NCI-H1092 treated with DMSO at 0.1 percent for 48 hours (cell line): Measurements from ENCODE around the gene ZNF385D.

Experiments used
- DNase-seq: peaks from one replicate; lab custom pipeline; 2025; lab: John Stamatoyannopoulos, UW

The ZNF385D gene

GRCh38 chr3:21750080-21750696 lies 822 bp downstream of the ZNF385D start:
- no peak for DNase-seq

- no peak for DNase-seq
Measured at GRCh38 chr3:21747966-21748555, 2.9 kb downstream of the ZNF385D start.

DNA sequence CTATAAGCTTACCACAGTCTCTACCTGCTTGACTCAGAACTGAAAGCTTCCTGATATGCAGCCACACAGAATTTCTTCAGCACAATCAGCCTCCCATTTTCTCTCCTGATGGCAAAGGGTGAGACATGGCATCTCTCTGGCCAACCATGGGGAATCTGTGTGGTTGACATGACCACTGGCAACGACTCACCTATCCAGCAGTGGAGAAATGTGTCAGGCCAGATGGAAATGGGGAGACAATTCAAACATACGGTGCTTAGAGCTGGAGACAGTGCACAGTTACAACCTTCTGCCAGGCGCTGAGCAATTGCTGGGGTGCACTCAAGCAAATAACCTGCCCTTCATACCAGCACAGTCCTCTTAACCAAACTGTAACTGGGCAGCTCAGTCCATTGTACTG lies 3.6 kb downstream of the ZNF385D start:
- DNase-seq: no peak

DNA sequence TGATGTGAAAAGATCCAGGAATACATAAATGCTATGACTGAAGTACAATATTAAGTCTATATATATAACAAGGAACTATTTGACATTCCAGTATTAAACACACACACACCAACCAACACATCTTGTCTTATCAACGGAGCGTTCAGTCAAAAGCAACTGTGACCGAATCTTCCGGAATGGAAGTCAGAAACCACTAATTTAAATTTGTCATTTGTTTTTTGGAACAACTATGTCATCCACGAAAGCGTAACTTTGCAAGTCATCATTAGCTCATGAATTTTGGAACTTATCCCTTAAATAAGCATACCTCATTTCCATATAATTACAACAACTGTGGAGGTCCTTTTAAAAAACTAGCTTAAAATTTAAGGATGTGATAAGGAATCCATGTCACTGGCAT lies 5.0 kb downstream of the ZNF385D start:
- DNase-seq: no peak

DNA sequence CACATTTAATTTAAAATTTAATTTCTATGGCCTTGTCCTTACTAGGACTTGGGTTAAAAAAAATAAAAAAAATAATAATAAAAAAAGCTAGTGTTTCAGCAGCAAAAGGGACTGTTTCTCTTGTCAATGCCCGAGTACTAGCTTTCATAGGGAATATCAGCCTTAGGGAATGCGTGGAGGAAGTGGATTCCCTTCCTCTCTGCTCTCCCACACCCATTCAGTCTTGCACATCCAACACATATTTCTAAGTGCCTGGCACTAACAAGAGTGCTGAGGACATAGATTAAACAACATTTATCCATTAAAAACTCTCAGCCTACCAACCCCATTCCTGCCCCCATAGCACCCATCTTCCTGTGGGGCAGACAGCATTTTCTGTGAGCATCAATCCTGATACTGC lies 6.2 kb downstream of the ZNF385D start:
- no peak for DNase-seq

- DNase-seq: no peak
Measured at GRCh38 chr3:21738935-21739702, 11.9 kb downstream of the ZNF385D start.

DNA sequence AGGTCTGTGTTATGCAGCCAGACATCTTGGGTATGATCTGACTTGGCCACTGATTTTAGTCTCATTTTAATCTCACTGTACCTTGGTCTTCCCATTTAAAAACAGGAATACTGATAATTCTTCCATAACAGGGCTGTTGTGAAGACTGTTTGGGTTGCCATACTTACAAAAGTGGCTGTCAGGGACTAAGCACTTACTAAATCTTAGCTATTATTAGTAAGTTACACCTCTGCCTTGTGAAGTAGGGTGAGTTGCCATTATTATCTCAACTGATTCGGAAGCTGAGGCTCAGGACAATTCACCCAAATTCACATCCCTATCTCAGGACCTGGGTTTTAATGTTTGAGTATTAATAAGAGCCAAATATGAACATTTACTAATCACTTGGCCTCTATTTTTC lies 12.7 kb downstream of the ZNF385D start:
- no peak for DNase-seq

GRCh38 chr3:21734746-21735145 lies 16.3 kb downstream of the ZNF385D start:
- DNase-seq: no peak

DNA sequence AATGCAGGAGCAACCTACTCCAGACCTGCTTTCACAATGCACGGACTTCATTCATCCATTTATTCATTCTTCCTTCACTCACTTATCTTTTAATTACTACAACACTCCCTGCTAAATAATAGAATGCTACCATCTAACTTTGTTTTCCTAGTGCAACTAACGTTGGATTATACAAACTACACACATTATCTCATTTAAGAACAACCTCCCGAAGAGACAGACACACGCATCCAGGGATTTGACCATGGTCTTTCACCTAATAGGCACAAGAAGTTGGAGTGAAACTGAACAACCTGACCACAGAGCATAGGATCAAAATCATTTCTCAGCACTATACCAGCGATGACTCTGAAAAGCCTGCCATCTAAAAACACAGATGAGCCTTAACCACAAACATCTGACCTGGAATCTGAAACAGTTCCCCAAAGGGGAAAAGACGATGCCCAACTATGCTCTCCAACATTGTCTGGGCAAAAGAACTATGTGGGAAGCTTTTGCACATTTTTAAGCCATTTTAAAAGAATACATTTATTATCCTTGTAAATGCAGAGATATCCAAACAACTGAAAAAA lies 21.0 kb downstream of the ZNF385D start:
- no peak for DNase-seq

GRCh38 chr3:21729331-21729730 lies 21.7 kb downstream of the ZNF385D start:
- no peak for DNase-seq

GRCh38 chr3:21722768-21723167 lies 28.2 kb downstream of the ZNF385D start:
- DNase-seq: no peak

- no peak for DNase-seq
Measured at GRCh38 chr3:21722301-21722700, 28.7 kb downstream of the ZNF385D start.

DNA sequence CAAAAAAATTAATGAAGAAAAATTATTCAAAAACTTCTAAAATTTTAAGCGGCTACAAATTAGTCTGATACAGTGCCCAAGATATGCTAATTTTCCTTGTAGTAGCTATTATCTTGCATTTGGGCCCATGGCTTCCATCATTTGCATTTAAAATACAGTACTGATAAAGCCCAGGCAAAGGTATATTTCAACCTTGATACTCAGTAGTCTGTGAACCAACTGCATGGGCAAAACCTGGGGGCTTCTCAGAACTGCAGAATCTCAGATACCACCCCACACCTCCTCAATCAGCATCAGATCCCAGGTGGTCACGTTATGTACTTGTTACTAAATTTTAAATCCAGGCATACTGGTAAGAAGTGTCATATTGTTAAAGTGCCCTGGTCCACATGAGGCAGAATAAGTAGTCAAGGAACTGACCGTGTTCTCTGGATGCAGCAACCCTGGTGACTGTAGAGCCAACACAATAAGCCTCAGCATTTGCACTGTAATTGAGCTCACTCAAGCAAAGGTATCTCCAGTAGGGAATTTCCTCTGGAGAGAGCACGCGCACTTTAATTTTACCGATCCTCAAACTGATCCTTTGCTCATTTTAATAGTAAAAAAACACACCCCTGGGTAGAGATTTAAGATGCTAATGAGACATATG lies 31.9 kb downstream of the ZNF385D start:
- DNase-seq: no peak

GRCh38 chr3:21718161-21718765 lies 32.7 kb downstream of the ZNF385D start:
- no peak for DNase-seq

DNA sequence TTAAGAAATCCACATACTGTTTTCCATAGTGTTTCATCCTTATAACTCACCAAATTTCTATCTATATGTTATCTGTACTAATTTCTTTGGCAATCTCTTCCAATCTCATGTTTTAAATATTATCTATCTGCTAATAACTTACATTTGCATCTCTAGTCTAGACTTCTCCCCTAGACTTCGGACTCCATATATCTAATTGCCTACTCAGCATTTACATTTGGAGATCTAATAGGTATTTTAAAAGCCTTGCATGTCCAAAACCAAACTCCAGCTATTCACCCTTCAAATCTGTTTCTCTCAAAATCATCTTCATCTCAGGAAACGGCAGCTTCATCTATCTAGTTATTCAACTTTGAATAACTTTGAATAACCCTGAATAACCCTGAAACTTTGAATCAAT lies 35.3 kb downstream of the ZNF385D start:
- DNase-seq: no peak

GRCh38 chr3:21705769-21706168 lies 45.2 kb downstream of the ZNF385D start:
- DNase-seq: no peak

DNA sequence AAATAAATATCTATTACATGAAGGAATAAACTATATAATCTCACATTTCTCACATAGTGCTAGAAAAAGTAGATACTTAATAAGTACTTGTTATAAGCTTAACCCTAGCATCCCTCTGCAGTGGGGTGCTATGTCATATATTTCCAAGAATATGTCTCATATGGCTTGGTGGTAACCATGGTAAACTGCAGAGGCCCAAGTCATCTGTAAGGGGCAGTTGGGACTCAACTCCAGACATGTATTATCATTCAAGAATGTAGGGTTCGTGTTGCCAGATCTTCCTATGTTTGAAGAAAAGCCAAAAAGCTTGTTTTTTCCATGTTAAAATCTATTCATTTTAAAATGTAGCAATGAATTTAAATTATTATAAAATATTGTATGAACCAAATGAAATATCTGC lies 46.2 kb downstream of the ZNF385D start:
- DNase-seq: no peak

DNA sequence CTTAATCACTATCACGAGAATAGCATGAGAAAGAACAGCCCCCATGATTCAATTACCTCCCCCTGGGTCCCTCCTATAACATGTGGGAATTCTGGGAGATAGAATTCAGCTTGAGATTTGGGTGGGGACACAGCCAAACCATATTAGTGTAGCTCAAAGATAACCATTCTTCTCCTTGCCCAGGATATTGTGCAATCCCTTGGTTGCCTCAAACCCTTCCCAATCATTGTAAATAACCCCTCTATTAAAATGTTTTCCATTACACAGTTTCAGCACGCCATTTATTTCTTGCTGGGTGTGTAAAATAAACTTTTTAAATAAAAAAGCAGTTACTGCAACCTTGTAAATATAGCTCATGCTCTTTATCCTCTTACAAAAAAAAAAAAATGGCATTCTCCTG lies 47.7 kb downstream of the ZNF385D start:
- DNase-seq: no peak

GRCh38 chr3:21697707-21698106 lies 53.3 kb downstream of the ZNF385D start:
- DNase-seq: no peak

DNA sequence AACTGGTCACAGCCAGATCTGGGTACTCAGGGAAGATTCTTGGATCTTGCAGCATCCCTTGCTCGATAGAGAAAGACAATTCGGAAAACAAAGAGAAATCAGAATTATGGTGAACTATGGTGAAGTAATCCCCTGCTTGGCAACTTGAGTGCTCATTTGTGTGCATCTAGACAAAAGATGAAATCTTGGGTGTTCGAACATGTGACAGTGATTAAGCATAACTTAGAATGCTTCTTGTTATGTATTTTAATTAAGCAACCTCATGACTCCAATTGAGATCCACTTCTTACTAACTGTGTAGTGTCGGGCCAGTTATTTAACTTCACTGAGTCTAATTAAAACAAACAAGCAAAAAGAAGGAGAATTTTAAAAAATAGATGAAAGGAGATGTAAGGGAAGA lies 56.5 kb downstream of the ZNF385D start:
- no peak for DNase-seq

- no peak for DNase-seq
Measured at GRCh38 chr3:21691036-21691435, 60.0 kb downstream of the ZNF385D start.

DNA sequence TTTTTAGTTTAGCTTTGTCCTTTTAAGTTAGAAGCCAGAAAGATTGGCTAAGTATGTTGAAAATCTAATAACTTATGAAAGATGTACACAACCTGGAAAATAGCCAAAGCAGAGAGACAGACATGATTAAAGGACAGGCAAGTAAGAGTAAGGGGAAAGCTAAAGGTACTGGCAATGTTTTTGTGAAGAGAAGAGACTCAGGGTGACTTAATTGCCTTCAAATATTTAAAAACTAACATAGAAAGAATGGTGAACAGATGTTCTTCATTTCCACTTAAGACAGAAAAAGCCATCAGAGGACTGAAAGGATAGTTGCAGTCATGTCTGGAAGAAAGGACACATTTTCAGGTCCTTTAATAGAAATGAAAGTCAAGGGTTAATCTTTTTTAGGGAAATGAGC lies 68.8 kb downstream of the ZNF385D start:
- no peak for DNase-seq
